Smooth muscle cell (in vitro differentiated cells): ENCODE results near the gene MED13L. TPM values are rescaled to one million over a fixed set of nuclear protein-coding genes. Genes with fewer than 3 reads are reported as not detected.
A peak's percentile ranks its signal among the peaks of the same experiment; 100 is the strongest.

ENCODE experiments used
- DNase-seq: peaks from one replicate; lab custom pipeline; 2025; ENCODE audit not compliant: unreplicated experiment; lab: John Stamatoyannopoulos, UW
- H2AFZ ChIP-seq: fragments of 200-600 bp; sonication (generic); 2 replicates; pipeline ENCODE4 v1.6.0; 2016; ENCODE audit warnings: antibody characterized with exemption, low read depth, mild to moderate bottlenecking
- H3F3A ChIP-seq: fragments of 200-600 bp; sonication (generic); 2 replicates; pipeline ENCODE4 v1.6.0; 2017; ENCODE audit warnings: antibody characterized with exemption, low read depth
- H3K27ac ChIP-seq: fragments of 200-600 bp; sonication (generic); 2 replicates; pipeline ENCODE4 v1.5.1; 2016; ENCODE audit warnings: low read depth, mild to moderate bottlenecking
- H3K27me3 ChIP-seq: fragments of 200-600 bp; sonication (generic); 2 replicates; pipeline ENCODE4 v1.6.1; 2016; ENCODE audit warnings: low read depth, mild to moderate bottlenecking
- H3K36me3 ChIP-seq: fragments of 200-600 bp; sonication (generic); 2 replicates; pipeline ENCODE4 v1.5.1; 2016; ENCODE audit warnings: low read depth
- H3K4me1 ChIP-seq: fragments of 200-600 bp; sonication (generic); 2 replicates; pipeline ENCODE4 v1.5.1; 2016; ENCODE audit warnings: low read depth
- H3K4me2 ChIP-seq: fragments of 200-600 bp; sonication (generic); 2 replicates; pipeline ENCODE4 v1.6.0; 2016; ENCODE audit warnings: mild to moderate bottlenecking
- H3K4me3 ChIP-seq: fragments of 200-600 bp; sonication (generic); 2 replicates; pipeline ENCODE4 v1.5.1; 2016; ENCODE audit warnings: mild to moderate bottlenecking
- H3K79me2 ChIP-seq: fragments of 200-600 bp; sonication (generic); 2 replicates; pipeline ENCODE4 v1.6.0; 2016; ENCODE audit warnings: low read depth, mild to moderate bottlenecking
- H3K9ac ChIP-seq: fragments of 200-600 bp; sonication (generic); 2 replicates; pipeline ENCODE4 v1.6.0; 2016; ENCODE audit warnings: low read depth
- H3K9me3 ChIP-seq: fragments of 200-600 bp; sonication (generic); replicated peaks from 2 replicates; pipeline ENCODE4 v1.5.1; 2016; ENCODE audit warnings: low read depth
- H4K20me1 ChIP-seq: fragments of 200-600 bp; sonication (generic); 2 replicates; pipeline ENCODE4 v1.6.0; 2016; ENCODE audit warnings: low read depth
- CTCF ChIP-seq: fragments of 200-600 bp; sonication (generic); IDR thresholded peaks from 2 replicates; pipeline ENCODE4 v1.5.1; 2017; ENCODE audit warnings: borderline replicate concordance, mild to moderate bottlenecking, antibody characterized with exemption; ENCODE audit not compliant: insufficient read depth, poor library complexity, severe bottlenecking
- WGBS: methylation state at CpG from one replicate; pipeline ENCODE4 v1.1.7; 2016; ENCODE audit warnings: low lambda C conversion rate; 5-methylcytosine and 5-hydroxymethylcytosine counted together
- polyA plus RNA-seq: library from polyadenylated mRNA; unstranded; fragments of >200 nt; fragmentation: Nextera tagmentation; extraction: Ambion mirVana; gene quantifications from 2 replicates; pipeline ENCODE4 v1.2.1, GENCODE V29; 2016
- total RNA-seq: library from RNA; depleted of rRNA; stranded (reverse); fragments of >200 nt; gene quantifications from 2 replicates; pipeline ENCODE4 v1.2.3, GENCODE V29; 2014

The MED13L gene
- total and polyA plus RNA-seq, 2 experiments from 2014 or later = 13.2 to 74.3 TPM

- WGBS = 95% methylated on average over 4 of the region's 4 CpGs
- no peaks in the 10 kb centered on the region for H3K27me3 ChIP-seq
- H3K4me2 ChIP-seq = no peak overlapping the region
- DNase-seq = no peak
- peaks cover 3% of the 10 kb centered on the region for H3F3A ChIP-seq
- no peaks in the 10 kb centered on the region for H3K79me2 ChIP-seq
- no peak overlapping the region for H3K9ac ChIP-seq
- no peaks in the 10 kb centered on the region for H3K36me3 ChIP-seq
- H4K20me1 ChIP-seq = no peaks in the 10 kb centered on the region
- no peak for TF ChIP-seq CTCF
- no peak overlapping the region for H2AFZ ChIP-seq
- no peak overlapping the region for H3K27ac ChIP-seq
- peaks cover 14% of the 10 kb centered on the region for H3K4me1 ChIP-seq
- H3K9me3 ChIP-seq = no peaks in the 10 kb centered on the region
- no peak overlapping the region for H3K4me3 ChIP-seq
Observed at GRCh38 chr12:116295327-116296263, 18.1 kb upstream of the MED13L start.

- Histone ChIP-seq H3F3A (peaks cover 3% of the 10 kb centered on the region), H3K27ac (no peak overlapping the region), H4K20me1 (no peaks in the 10 kb centered on the region), H3K4me3 (no peak overlapping the region), H3K79me2 (no peaks in the 10 kb centered on the region), H3K27me3 (no peaks in the 10 kb centered on the region), H2AFZ (peak overlapping the region; percentile 57), H3K36me3 (no peaks in the 10 kb centered on the region), H3K9me3 (no peaks in the 10 kb centered on the region), H3K4me1 (peaks cover 14% of the 10 kb centered on the region), H3K9ac (no peak overlapping the region), H3K4me2 (no peak overlapping the region)
- no peak for DNase-seq
- WGBS = 84% methylated on average over 4 of the region's 4 CpGs
- no peak for TF ChIP-seq CTCF
Observed at GRCh38 chr12:116294454-116295165, 17.1 kb upstream of the MED13L start.

- H3K4me2 ChIP-seq = no peak overlapping the region
- no peak overlapping the region for H3K27ac ChIP-seq
- DNase-seq = no peak
- H2AFZ ChIP-seq = peak overlapping the region; percentile 57
- H3K9ac ChIP-seq = no peak overlapping the region
- peaks cover 14% of the 10 kb centered on the region for H3K4me1 ChIP-seq
- no peaks in the 10 kb centered on the region for H3K9me3 ChIP-seq
- no peak for TF ChIP-seq CTCF
- WGBS = 76% methylated on average over 4 of the region's 4 CpGs
- no peaks in the 10 kb centered on the region for H4K20me1 ChIP-seq
- H3F3A ChIP-seq = peaks cover 3% of the 10 kb centered on the region
- H3K27me3 ChIP-seq = no peaks in the 10 kb centered on the region
- H3K4me3 ChIP-seq = no peak overlapping the region
- no peaks in the 10 kb centered on the region for H3K36me3 ChIP-seq
- no peaks in the 10 kb centered on the region for H3K79me2 ChIP-seq
Observed at GRCh38 chr12:116293687-116294453, 16.4 kb upstream of the MED13L start.
